ENCODE results near the gene UBAC1.
A peak's percentile ranks its signal among the peaks of the same experiment; 100 is the strongest.
"Not testable (repeated sequence)": the region's sequence is repeated elsewhere in the genome, so short reads cannot be mapped to it uniquely, and the experiment has no call there.

Gene UBAC1

GRCh38 chr9:135976531-135976930, 15.4 kb upstream of the UBAC1 start:
- no peak for DNase-seq

DNA sequence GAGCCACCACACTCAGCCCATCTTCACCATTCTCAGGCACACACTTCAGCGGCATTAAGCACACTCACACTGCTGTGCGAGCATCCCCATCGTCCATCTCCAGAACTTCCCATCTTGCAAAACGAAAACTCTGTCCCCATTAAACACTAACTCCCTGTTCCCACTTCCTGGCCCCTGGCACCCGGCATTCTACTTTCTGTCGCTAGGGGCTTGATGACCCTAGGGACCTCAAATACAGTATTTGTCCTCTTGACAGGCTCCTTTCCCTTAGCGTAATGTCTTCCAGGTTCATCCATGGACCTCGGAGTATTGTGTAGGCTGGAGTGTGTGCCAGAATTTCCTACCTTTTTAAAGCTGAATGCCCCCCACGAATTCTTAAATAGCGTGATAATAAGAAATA, 14.7 kb upstream of the UBAC1 start:
- no peak for DNase-seq

- no peak for DNase-seq
Observed at GRCh38 chr9:135974220-135974573, 13.0 kb upstream of the UBAC1 start.

GRCh38 chr9:135973277-135974219, 12.4 kb upstream of the UBAC1 start:
- DNase-seq: no peak

- DNase-seq: no peak
Observed at GRCh38 chr9:135971892-135972291, 10.7 kb upstream of the UBAC1 start.

DNA sequence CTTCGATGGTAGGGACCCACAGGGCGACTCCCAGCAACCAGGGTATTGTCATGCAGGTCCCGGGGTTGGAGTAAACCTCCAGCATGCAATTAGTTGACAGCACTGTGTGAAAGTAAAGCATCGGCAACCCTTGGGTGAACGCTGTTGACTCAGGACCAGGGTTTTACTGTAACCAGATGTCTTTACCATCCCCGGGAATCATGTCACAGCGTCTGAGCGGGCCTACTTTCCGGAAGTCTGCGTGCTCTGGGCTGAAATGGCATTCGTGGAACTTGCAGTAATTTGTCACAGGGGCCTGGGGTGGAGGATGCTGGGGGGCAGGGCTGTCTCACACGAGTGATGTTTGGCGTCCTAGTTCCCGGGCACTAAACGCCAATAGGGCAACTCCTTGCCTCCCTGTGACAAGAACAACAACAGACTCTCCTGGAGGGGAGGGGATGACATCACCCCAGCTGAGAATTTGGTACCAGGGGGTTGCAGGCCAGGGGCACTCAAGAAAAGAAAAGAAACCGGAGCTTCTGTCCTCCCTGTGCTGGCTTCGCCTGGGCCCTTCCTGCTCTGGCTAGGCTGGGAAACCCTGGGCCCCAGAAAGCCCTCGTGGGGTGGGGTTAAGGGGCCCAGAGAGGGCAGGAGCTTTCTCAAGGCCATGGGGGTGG, 10.1 kb upstream of the UBAC1 start:
- no peak for DNase-seq

GRCh38 chr9:135970128-135970815, 9.1 kb upstream of the UBAC1 start:
- DNase-seq: no peak

DNA sequence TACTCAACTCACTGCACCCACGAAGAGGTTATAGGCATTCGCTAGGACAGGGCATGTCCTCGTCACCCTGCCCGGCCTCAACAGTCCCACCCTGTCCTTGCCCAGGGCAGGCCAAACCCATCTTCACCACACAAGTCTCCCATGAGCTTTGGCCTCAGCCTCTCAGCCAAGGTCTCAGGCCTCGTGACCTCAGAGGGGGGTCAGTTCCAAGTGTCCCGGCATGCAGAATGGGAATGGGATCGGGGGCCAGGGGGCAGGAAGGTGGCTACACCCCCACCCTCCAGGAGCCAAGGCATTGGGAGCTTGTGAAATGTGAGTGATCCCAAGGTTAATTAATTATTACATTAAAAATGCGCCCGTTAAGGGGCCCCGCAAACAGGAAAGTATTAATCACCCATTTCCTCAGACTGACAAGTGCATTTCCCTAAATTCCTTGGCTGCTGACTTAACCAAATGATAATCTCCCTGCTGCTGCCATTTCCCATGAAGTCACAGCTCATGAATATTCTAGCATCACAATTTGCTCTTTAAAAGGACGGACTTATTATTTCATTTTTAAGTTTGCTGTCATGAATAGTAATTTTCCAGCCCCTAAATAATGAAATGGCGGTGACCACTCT, 8.0 kb upstream of the UBAC1 start:
- no peak for DNase-seq

- no peak for DNase-seq
Observed at GRCh38 chr9:135968601-135969000, 7.4 kb upstream of the UBAC1 start.

DNA sequence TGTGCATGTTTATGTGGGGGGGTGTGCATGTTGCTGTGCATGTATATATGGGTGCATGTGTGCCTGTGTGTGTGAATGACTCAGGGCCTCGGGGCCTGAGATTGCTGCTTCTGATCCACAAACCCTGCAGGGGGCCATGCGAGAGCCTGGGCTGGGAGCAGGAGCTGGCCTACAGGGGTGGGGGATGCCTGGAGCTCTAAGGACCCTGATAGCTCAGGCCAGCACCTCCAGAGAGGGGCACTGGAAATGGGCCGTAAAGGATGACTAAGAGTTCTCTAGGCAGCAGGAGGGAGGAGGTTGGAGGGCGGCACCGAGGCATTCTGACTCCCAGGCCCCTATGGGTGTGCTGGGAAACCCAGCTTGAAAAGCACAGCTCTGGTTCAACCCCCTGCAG, 6.9 kb upstream of the UBAC1 start:
- no peak for DNase-seq

DNA sequence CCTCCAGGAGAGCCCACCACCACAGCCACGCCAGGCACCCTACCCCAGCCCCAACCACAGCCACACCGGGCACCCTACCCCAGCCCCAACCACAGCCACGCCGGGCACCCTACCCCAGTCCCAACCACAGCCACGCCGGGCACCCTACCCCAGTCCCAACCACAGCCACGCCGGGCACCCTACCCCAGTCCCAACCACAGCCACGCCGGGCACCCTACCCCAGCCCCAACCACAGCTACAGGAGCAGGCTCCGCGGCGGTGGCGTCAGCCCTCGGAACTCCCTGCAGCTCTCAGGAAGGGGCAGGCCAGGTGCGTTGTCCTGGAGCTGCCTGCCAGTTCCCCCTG, 5.7 kb upstream of the UBAC1 start:
- DNase-seq: not testable (repeated sequence)

- no peak for DNase-seq
Observed at GRCh38 chr9:135965124-135965756, 4.1 kb upstream of the UBAC1 start.

- no peak for DNase-seq
Observed at GRCh38 chr9:135963938-135964337, 2.8 kb upstream of the UBAC1 start.

GRCh38 chr9:135963338-135963737, 2.2 kb upstream of the UBAC1 start:
- DNase-seq: no peak

GRCh38 chr9:135962696-135963307, 1.6 kb upstream of the UBAC1 start:
- DNase-seq: no peak

DNA sequence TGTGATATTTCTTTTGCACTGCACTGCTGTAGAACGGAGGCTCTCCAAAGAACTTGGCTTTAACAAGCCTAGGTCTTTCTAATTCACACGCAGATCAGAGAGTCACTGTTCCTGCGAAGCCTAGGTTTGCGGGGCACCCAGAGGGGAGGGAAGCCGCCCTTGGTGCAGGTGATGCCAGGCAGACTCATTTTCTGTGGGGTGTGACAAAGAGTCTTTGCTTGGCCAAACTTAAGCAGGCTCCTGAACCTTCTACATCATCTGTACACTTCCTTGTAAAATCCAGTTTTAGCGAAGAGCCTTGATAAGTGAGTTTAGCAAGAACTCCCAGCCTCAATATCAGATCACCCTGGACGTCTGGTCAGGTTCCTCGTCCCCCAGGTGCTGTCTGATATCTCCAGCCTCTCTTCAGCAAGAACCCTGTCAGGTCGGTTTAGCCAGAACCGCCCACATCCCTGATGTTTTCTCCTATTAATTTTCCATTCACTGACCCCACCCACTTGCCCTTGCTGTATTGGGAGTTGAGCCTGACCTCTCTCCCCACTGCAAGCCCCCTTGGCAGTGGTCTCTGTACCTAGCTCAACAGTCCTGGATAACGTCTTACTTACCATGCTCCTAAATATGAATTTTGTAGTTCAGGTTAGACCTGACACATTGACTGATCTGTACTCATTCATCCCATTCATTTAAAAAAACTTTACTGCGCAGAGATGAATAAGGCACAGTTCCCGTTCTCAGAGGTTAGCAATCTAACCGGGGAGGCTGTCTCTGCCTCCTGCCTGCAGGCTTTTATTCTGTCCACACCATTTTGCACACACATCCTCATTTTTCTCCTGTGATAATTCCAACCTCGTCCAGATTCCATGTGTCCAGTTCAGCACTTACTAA, 880 bp upstream of the UBAC1 start:
- peak; percentile 15 to 58 for DNase-seq

GRCh38 chr9:135960411-135961276, 529 bp downstream of the UBAC1 start:
- DNase-seq: no peak

- DNase-seq: no peak
Observed at GRCh38 chr9:135959814-135960213, 1.4 kb downstream of the UBAC1 start.

DNA sequence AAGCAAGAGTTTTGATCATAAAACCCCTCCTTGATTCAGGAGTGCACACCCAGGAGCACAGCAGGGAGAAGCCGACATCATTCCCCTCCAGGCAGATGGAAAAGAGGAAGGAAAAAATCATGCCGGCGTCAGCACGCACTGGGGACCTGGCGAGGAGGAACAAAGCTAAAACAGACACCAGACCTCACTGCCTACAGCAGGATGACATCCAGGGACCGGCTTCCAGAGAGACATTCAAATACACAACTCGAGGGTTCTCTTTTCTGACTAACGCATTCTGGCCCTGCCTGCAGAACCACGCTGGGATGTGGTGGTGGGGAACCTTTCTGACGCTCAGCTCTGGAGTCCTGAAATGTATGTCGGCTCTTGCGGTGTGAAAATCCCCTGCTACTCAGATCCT, 2.7 kb downstream of the UBAC1 start:
- no peak for DNase-seq

DNA sequence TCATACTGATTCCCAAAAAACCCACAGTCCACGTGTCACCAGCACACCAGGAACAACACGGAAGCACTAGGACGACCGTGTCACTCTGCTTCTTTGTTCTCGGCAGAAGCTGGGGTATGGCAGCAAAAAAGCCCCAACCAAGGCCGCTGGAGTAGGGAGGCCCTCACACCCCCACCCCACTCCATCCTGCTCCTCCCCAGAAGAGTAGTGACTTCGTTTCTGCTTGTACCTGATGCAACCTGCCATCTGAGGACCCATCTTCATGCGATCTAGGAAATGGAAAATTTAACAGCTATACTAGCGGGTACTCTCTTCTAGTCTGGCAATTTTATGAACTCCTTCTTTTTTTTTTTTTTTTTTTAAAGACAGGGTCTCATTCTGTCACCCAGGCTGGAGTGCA, 3.7 kb downstream of the UBAC1 start:
- no peak for DNase-seq

- no peak for DNase-seq
Observed at GRCh38 chr9:135956802-135957174, 4.4 kb downstream of the UBAC1 start.

Data from NCI-H526 (cell line).